Thyroid gland (tissue), 4 donors: Measurements from ENCODE around the gene PSMD14.

Experiments
- CTCF ChIP-seq, 6 experiments: fragments of 200-600 bp in 3 of 6; fragments of 450-650 bp in 3 of 6; sonication (generic) in 3 of 6; IDR thresholded peaks; one replicate each; pipeline ENCODE4 v1.5.1; 2016 to 2019; ENCODE audit warnings: antibody characterized with exemption in 6 of 6, mild to moderate bottlenecking in 2 of 6, inconsistent platforms in 1 of 6, moderate library complexity in 1 of 6
- POLR2A ChIP-seq, 2 donors: fragments of 450-650 bp; IDR thresholded peaks; one replicate each; pipeline ENCODE4 v1.6.1; 2017; ENCODE audit warnings: antibody characterized with exemption in 2 of 2, mild to moderate bottlenecking in 2 of 2, moderate library complexity in 1 of 2

DNA sequence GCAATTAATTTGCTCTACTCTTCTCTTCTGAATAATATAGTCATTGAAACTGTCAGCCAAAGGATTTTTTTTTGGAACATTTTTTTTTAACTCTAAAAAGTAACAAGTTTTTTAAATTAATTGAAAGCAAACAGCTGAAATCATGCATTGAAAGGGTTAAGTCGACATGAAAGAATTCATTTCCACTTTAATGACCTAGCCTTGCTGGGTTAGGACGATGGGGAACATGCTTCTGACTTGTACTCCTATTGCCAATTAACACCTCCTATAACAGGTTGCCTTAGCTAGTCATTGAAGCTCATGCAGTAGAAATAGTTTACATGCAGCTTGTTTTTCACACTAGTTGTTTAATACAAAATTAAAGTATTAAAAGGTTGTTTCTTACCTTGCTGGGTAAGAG, 47.8 kb downstream of the PSMD14 start:
- TF ChIP-seq CTCF (IDR thresholded peaks at IDR 0.05) (no peak), POLR2A (IDR thresholded peaks at IDR 0.05) (no peak)
